ENCODE data around the gene TMEM81. TPM values are rescaled to one million over a fixed set of nuclear protein-coding genes. Genes with fewer than 3 reads are reported as not detected.

Gene TMEM81
- total and polyA plus RNA-seq, 2 of the 8 experiments (the other 6 are each of a cell fraction or from before 2014, with no cell fraction given): 2.1 to 5.9 TPM

DNA sequence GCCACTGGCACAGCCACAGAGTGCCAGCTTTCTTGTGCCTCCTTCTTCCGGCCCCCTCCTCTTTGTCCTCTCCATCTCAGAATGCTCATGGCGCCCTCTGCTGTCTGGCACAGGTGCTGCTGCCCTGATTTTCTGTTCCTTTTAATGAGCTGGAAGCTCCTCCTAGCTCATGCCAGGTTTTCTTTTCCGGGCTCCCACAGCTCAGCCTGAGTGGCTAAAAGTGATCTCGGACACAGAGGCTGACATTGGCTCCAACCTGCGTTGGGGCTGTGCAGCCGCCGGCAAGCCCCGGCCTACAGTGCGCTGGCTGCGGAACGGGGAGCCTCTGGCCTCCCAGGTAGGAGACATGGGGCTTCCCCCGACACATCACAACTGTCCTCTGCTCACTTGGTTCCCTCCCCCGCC is 22.6 kb downstream of the TMEM81 start:
- Histone ChIP-seq H3K36me3 (ENCODE audit: control insufficient read depth in 2 of 4, insufficient read depth in 4 of 4, low read length in 3 of 4) (no peaks in the 10 kb centered on the region), H3K79me1 (ENCODE audit: low read depth, low read length) (no peaks in the 10 kb centered on the region), H4K8ac (ENCODE audit: extremely low read depth, insufficient read depth, low read length) (peak overlapping the region; percentile 60; the same call in 1 of the 2 replicates), H3K23ac (ENCODE audit: insufficient read length) (no peak overlapping the region), H3K4ac (replicated peaks; ENCODE audit: insufficient read length, low read depth, low read length) (no peak overlapping the region), H3K27me3 (replicated peaks in 1 of 4; ENCODE audit: control insufficient read depth in 3 of 4, extremely low read depth in 1 of 4, insufficient read depth in 3 of 4, low read length in 3 of 4) (no peaks in the 10 kb centered on the region), H3K9ac (replicated peaks in 1 of 4; ENCODE audit: extremely low read depth in 1 of 4, low read depth in 3 of 4, low read length in 3 of 4) (peak overlapping the region in 1 of 4 experiments; percentile 8; a peak in 3 of 7 replicates), H2AK5ac (ENCODE audit: low read depth, low read length) (no peak overlapping the region), H3K4me1 (replicated peaks in 1 of 4; ENCODE audit: control insufficient read depth in 3 of 4, insufficient read depth in 4 of 4, low read length in 3 of 4) (peaks cover 0 to 4% (median 2%) of the 10 kb centered on the region in 4 experiments; a peak in 4 of 7 replicates), H2BK120ac (replicated peaks; ENCODE audit: low read depth, low read length) (no peak overlapping the region), H2BK15ac (ENCODE audit: low read length) (0 out of 2 replicates have a peak overlapping the region, but pooled peaks have one; percentile 29), H3K14ac (ENCODE audit: insufficient read length) (no peak overlapping the region), H4K91ac (replicated peaks; ENCODE audit: insufficient read length, low read length) (no peak overlapping the region), H3K18ac (ENCODE audit: extremely low read depth, low read length) (no peak overlapping the region; the same call in 1 of the 2 replicates), H3K9me3 (ENCODE audit: insufficient read depth in 2 of 2, low read depth in 1 of 2, low read length in 1 of 2) (no peaks in the 10 kb centered on the region), H2BK12ac (ENCODE audit: low read depth, low read length) (no peak overlapping the region; the same call in 1 of the 2 replicates), H3K56ac (replicated peaks; ENCODE audit: insufficient read length, low read depth, low read length) (no peak overlapping the region), H4K5ac (ENCODE audit: insufficient read length, low read depth, low read length) (no peak overlapping the region), H3K4me3 (ENCODE audit: extremely low read depth in 1 of 4, insufficient read depth in 2 of 4, low read depth in 3 of 4, low read length in 4 of 4) (no peak overlapping the region), H3K4me2 (ENCODE audit: insufficient read depth in 1 of 2, low read depth in 2 of 2, low read length in 2 of 2) (peak overlapping the region in 1 of 2 experiments; percentile 19; a peak in 1 of 4 replicates), H2AFZ (ENCODE audit: low read length) (peak overlapping the region; percentile 62; the same call in 1 of the 2 replicates), H4K20me1 (replicated peaks in 1 of 2; ENCODE audit: control insufficient read depth in 1 of 2, insufficient read depth in 2 of 2, low read length in 2 of 2) (peaks cover 0 to 1% of the 10 kb centered on the region in 2 experiments), H2BK20ac (ENCODE audit: low read length) (no peak overlapping the region), H3K27ac (ENCODE audit: low read depth, low read length) (no peak overlapping the region), H3K23me2 (ENCODE audit: low read depth, low read length) (no peaks in the 10 kb centered on the region), H2BK5ac (ENCODE audit: low read depth, low read length) (no peak overlapping the region), H3K79me2 (ENCODE audit: control insufficient read depth in 1 of 2, insufficient read depth in 2 of 2, low read length in 2 of 2) (no peaks in the 10 kb centered on the region)
- peak; percentile 67 to 99 for DNase-seq (ENCODE audit: low read depth in 1 of 2, low spot score in 2 of 2)
- ChIA-PET POLR2A (ENCODE audit: partially characterized antibody) (interaction anchor here (0.8 to 2.5 kb wide), 6 partner anchors 21 to 292 kb away, joined by 3 to 6 read pairs (median 3); no protein-coding TSS in a partner anchor), CTCF (ENCODE audit: partially characterized antibody) (interaction anchor here (0.6 to 38.9 kb wide), 65 partner anchors 11 to 524 kb away, joined by 3 to 1336 read pairs (median 5); partner anchors contain the start of genes CNTN2, NUAK2, RBBP5 and TMCC2)
- 41% methylated on average over 12 of the region's 13 CpGs; no CpG with 5 or more reads in 1 of the 2 experiments for WGBS, 2 experiments (ENCODE audit: extremely low coverage in 1 of 2, insufficient coverage in 1 of 2, insufficient read length in 1 of 2, insufficient replicate concordance in 2 of 2, low coverage in 1 of 2, low lambda C conversion rate in 2 of 2, missing lambda C conversion rate in 1 of 2)
- peak; percentile 85 for FAIRE-seq
- TF ChIP-seq RFX5 (IDR thresholded peaks at IDR 0.05; ENCODE audit: borderline replicate concordance, low read depth, low read length) (no peak), TAF1 (IDR thresholded peaks at IDR 0.05; ENCODE audit: low read depth, low read length) (0 out of 2 replicates have a peak, but pooled peaks have one; percentile 15), SP1 (IDR thresholded peaks at IDR 0.05; ENCODE audit: low read depth, low read length) (no peak), CBX8 (IDR thresholded peaks at IDR 0.05; ENCODE audit: borderline replicate concordance, low read depth, low read length) (no peak), SAP30 (IDR thresholded peaks at IDR 0.05; ENCODE audit: insufficient read depth, insufficient replicate concordance, low read length) (no peak), GABPA (IDR thresholded peaks at IDR 0.05; ENCODE audit: borderline replicate concordance, insufficient read depth, low read length) (0 out of 2 replicates have a peak, but pooled peaks have one; percentile 12), BACH1 (IDR thresholded peaks at IDR 0.05; ENCODE audit: low read length) (no peak), TEAD4 (IDR thresholded peaks at IDR 0.05; ENCODE audit: low read depth, low read length) (no peak), BCL11A (IDR thresholded peaks at IDR 0.05; ENCODE audit: low read depth in 2 of 2, low read length in 2 of 2) (no peak), RAD21 (IDR thresholded peaks at IDR 0.05 in 1 of 2, conservative IDR thresholded peaks at IDR 0.05 in 1 of 2; ENCODE audit: low read depth in 2 of 2, low read length in 2 of 2) (peak; percentile 94 to 98), CBX5 (IDR thresholded peaks at IDR 0.05; ENCODE audit: low read depth, low read length) (no peak), YY1 (IDR thresholded peaks at IDR 0.05; ENCODE audit: low read depth, low read length) (0 out of 2 replicates have a peak, but pooled peaks have one; percentile 71)
- TF ChIP-seq, protein P1, sequence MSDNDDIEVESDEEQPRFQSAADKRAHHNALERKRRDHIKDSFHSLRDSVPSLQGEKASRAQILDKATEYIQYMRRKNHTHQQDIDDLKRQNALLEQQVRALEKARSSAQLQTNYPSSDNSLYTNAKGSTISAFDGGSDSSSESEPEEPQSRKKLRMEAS (IDR thresholded peaks at IDR 0.05): peak; percentile 38; the same call in 1 of the 2 replicates
